ENCODE data around the gene SNRNP200. TPM values are rescaled to one million over a fixed set of nuclear protein-coding genes. Genes with fewer than 3 reads are reported as not detected.

SNRNP200 gene
- total RNA-seq, 1 donor from 2014 or later = 136 TPM

DNA sequence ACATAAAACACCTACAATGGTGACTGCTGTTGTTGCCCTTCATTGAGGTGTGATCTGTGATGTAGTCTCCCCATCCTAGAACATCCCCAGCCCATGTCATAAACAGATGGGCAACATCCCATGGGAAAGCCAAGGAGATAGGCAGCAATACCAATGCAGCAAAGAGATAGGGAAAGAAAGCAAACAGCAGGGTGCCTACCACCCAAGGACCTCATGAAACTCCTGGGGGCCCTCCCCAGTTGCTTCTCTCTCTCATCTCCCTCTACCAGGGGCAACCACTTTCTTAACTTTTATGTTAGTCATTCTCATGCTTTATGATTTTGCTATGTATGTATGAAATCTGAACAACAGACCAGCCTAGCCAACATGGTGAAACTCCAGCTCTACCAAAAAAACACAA, 11.7 kb upstream of the SNRNP200 start:
- Mint-ChIP-seq H3K27ac (ENCODE audit: unreplicated experiment) (no peak overlapping the region), H3K4me1 (ENCODE audit: low read depth, unreplicated experiment) (peaks cover 2% of the 10 kb centered on the region), H3K4me3 (ENCODE audit: unreplicated experiment) (no peak overlapping the region), H3K27me3 (ENCODE audit: unreplicated experiment) (peaks cover 8% of the 10 kb centered on the region), H3K36me3 (ENCODE audit: unreplicated experiment) (no peaks in the 10 kb centered on the region), H3K9me3 (ENCODE audit: unreplicated experiment) (peaks cover 2% of the 10 kb centered on the region)
- no peak for DNase-seq
- TF ChIP-seq, protein P1, sequence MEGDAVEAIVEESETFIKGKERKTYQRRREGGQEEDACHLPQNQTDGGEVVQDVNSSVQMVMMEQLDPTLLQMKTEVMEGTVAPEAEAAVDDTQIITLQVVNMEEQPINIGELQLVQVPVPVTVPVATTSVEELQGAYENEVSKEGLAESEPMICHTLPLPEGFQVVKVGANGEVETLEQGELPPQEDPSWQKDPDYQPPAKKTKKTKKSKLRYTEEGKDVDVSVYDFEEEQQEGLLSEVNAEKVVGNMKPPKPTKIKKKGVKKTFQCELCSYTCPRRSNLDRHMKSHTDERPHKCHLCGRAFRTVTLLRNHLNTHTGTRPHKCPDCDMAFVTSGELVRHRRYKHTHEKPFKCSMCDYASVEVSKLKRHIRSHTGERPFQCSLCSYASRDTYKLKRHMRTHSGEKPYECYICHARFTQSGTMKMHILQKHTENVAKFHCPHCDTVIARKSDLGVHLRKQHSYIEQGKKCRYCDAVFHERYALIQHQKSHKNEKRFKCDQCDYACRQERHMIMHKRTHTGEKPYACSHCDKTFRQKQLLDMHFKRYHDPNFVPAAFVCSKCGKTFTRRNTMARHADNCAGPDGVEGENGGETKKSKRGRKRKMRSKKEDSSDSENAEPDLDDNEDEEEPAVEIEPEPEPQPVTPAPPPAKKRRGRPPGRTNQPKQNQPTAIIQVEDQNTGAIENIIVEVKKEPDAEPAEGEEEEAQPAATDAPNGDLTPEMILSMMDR (IDR thresholded peaks at IDR 0.05; ENCODE audit: partially characterized antibody, unreplicated experiment) = no peak

DNA sequence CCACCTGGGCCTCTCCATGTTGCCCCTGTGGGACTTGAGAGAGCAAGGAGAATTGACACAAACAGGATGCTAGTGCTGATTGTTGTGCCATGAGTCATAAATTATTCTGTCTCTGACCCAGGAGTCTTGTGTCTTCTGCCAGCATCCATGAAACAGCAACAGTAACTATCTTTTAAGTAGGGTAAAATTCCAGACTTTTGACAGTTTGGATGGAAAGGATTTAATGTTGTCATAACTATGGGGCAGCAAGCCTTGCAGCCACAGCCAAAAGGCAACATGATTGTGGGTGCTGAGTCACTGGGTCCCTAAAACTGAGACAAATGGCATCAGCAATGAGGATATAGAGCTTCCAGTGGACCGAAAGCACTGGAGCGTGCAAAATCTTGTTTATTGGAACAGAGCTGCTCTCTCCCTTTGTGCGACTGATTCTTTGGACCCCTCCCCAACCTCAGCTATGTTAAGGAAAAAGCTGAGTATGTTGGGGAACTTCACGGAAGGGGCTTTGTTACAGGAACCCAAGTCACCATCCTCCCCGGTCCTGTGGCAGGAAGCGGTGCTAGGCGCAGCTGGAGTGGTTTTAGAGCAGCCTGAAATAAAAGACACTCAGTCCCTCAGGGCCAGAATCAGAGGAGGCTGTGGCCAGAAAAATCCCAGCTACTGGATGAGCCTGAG, 10.2 kb upstream of the SNRNP200 start:
- no peak overlapping the region for H3K4me3 Mint-ChIP-seq (ENCODE audit: unreplicated experiment)
- H3K27me3 Mint-ChIP-seq (ENCODE audit: unreplicated experiment) = no peaks in the 10 kb centered on the region
- no peak overlapping the region for H3K27ac Mint-ChIP-seq (ENCODE audit: unreplicated experiment)
- peaks cover 2% of the 10 kb centered on the region for H3K9me3 Mint-ChIP-seq (ENCODE audit: unreplicated experiment)
- no peaks in the 10 kb centered on the region for H3K36me3 Mint-ChIP-seq (ENCODE audit: unreplicated experiment)
- no peak for DNase-seq
- TF ChIP-seq, protein P1 (IDR thresholded peaks at IDR 0.05; ENCODE audit: partially characterized antibody, unreplicated experiment) = no peak
- peaks cover 2% of the 10 kb centered on the region for H3K4me1 Mint-ChIP-seq (ENCODE audit: low read depth, unreplicated experiment)

DNA sequence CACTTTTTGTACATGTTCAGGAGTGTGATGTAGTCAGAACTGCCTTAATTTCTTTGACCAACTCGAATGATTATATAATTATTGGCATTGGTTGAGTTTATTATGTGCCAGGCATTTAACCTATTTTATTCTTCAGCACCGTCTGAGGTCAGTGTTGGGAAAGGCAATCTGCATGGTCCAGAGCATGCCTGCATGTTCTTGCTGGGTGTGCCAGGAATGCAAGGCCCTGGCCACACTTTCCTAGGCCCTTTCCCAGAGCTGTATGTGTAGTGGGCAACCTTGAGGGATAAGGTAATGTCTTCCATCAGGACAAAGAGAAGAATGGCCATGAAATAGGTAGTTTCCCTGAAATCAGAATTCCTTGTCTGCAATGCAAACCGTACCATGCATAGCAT, 9.7 kb upstream of the SNRNP200 start:
- TF ChIP-seq, protein P1 (IDR thresholded peaks at IDR 0.05; ENCODE audit: partially characterized antibody, unreplicated experiment) = no peak
- Mint-ChIP-seq H3K27me3 (ENCODE audit: unreplicated experiment) (no peaks in the 10 kb centered on the region), H3K9me3 (ENCODE audit: unreplicated experiment) (peaks cover 2% of the 10 kb centered on the region), H3K4me1 (ENCODE audit: low read depth, unreplicated experiment) (peaks cover 2% of the 10 kb centered on the region), H3K4me3 (ENCODE audit: unreplicated experiment) (peak overlapping the region; percentile 30), H3K27ac (ENCODE audit: unreplicated experiment) (no peak overlapping the region), H3K36me3 (ENCODE audit: unreplicated experiment) (no peaks in the 10 kb centered on the region)
- no peak for DNase-seq

DNA sequence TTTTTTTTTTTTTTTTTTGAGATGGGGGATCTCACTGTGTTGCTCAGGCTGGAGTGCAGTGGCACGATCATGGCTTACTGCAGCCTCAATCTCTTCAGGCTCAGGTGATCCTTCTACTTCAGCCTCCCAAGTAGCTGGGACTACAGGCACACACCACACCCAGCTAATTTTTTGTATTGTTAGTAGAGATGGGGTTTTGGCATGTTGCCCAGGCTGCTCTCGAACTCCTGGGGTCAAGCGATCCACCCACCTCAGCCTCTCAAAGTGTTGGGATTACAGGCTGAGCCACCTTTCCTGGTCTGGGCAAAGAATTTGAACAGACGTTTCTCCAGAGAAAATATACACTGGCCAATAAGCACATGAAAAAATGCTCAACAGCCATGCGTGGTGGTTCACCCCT, 2.9 kb upstream of the SNRNP200 start:
- DNase-seq = no peak
- peaks cover 10% of the 10 kb centered on the region for H3K4me1 Mint-ChIP-seq (ENCODE audit: low read depth, unreplicated experiment)
- H3K9me3 Mint-ChIP-seq (ENCODE audit: unreplicated experiment) = peaks cover 6% of the 10 kb centered on the region
- H3K27ac Mint-ChIP-seq (ENCODE audit: unreplicated experiment) = no peak overlapping the region
- H3K4me3 Mint-ChIP-seq (ENCODE audit: unreplicated experiment) = no peak overlapping the region
- TF ChIP-seq, protein P1 (IDR thresholded peaks at IDR 0.05; ENCODE audit: partially characterized antibody, unreplicated experiment) = no peak
- no peaks in the 10 kb centered on the region for H3K27me3 Mint-ChIP-seq (ENCODE audit: unreplicated experiment)
- H3K36me3 Mint-ChIP-seq (ENCODE audit: unreplicated experiment) = no peaks in the 10 kb centered on the region

DNA sequence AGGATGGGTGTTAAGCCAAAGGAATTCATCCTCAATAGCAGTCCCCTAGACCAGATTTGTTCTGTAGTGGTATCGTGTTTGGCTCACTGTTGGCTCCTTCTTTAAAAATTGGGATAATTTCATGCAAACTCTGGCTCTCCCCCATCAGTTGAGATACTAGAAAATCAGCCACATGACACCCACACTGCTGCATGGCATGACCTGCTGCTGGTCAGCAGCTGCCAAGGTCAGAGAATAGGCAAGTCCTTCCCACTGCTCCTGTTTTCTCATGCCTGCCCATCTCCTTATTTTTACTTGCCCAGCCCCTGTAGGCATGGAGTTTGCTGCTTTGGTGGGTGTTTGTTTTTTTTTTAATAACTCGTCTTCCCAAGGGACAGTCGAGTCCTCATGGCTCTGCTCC, 1.0 kb upstream of the SNRNP200 start:
- DNase-seq = no peak
- H3K36me3 Mint-ChIP-seq (ENCODE audit: unreplicated experiment) = no peaks in the 10 kb centered on the region
- H3K9me3 Mint-ChIP-seq (ENCODE audit: unreplicated experiment) = peaks cover 6% of the 10 kb centered on the region
- H3K4me1 Mint-ChIP-seq (ENCODE audit: low read depth, unreplicated experiment) = peaks cover 10% of the 10 kb centered on the region
- peak overlapping the region; percentile 93 for H3K27ac Mint-ChIP-seq (ENCODE audit: unreplicated experiment)
- H3K4me3 Mint-ChIP-seq (ENCODE audit: unreplicated experiment) = peak overlapping the region; percentile 99
- TF ChIP-seq, protein P1 (IDR thresholded peaks at IDR 0.05; ENCODE audit: partially characterized antibody, unreplicated experiment) = no peak
- H3K27me3 Mint-ChIP-seq (ENCODE audit: unreplicated experiment) = no peaks in the 10 kb centered on the region
